DND-41 (cell line): ENCODE results near the gene CAD.

Experiments used
- EZH2 ChIP-seq: IDR thresholded peaks from 3 replicates; pipeline ENCODE4 v1.6.1; 2012; ENCODE audit warnings: borderline replicate concordance, low read depth, mild to moderate bottlenecking, moderate library complexity, low read length, inconsistent platforms; ENCODE audit not compliant: severe bottlenecking
- TF ChIP-seq, protein P1 (sequence below): IDR thresholded peaks from 2 replicates; pipeline ENCODE4 v1.5.1; 2012; ENCODE audit warnings: borderline replicate concordance, low read length, moderate library complexity, mild to moderate bottlenecking; ENCODE audit not compliant: poor library complexity, severe bottlenecking; ENCODE audit errors: extremely low read depth

DNA sequence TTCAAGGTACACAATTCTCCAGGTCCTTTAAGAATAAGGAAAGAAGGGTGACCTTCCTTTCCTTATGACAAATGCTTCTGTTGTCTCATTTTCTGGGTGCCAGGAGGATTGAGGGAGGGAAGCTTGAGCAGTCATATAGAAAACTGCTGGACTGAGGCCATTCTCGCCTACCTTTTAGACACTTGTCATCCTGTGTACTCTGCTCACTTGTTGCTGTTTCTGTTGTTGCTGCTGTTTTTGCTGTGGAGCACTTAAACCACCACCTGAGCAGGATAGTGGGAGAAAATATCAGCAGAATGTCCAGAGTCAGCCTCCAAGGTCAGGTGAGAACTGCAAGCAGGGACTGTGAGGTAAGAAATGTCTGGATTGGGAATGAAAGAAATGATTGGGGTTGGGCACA lies 60.8 kb downstream of the CAD start:
- TF ChIP-seq EZH2: no peak
- TF ChIP-seq, protein P1, sequence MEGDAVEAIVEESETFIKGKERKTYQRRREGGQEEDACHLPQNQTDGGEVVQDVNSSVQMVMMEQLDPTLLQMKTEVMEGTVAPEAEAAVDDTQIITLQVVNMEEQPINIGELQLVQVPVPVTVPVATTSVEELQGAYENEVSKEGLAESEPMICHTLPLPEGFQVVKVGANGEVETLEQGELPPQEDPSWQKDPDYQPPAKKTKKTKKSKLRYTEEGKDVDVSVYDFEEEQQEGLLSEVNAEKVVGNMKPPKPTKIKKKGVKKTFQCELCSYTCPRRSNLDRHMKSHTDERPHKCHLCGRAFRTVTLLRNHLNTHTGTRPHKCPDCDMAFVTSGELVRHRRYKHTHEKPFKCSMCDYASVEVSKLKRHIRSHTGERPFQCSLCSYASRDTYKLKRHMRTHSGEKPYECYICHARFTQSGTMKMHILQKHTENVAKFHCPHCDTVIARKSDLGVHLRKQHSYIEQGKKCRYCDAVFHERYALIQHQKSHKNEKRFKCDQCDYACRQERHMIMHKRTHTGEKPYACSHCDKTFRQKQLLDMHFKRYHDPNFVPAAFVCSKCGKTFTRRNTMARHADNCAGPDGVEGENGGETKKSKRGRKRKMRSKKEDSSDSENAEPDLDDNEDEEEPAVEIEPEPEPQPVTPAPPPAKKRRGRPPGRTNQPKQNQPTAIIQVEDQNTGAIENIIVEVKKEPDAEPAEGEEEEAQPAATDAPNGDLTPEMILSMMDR: no peak
